GM12878 (cell line): ENCODE data around the gene NCF4. TPM values are rescaled to one million over a fixed set of nuclear protein-coding genes. Genes with fewer than 3 reads are reported as not detected.

Experiments used
- ATAC-seq: fragments of 200-7000 bp; cut with Tn5 transposase; 3 replicates; pipeline ENCODE4 v1.9.1; 2020; ENCODE audit warnings: mild to moderate bottlenecking, moderate library complexity
- BruUV-seq: library from RNA; stranded (reverse); fragments of 400-500 nt; replicated peaks from 2 replicates; lab custom pipeline; 2021; lab: Mats Ljungman, UMichigan
- CTCF ChIA-PET: fragments of 300-600 bp; sonication (Branson Sonifier 250); formaldehyde crosslinking; extraction: SDS; loops from one replicate; lab custom pipeline; 2021; ENCODE audit warnings: inconsistent platforms; lab: Yijun Ruan, JAX
- POLR2A ChIA-PET: fragments of 350-600 bp; formaldehyde crosslinking; extraction: SDS; loops from one replicate; lab custom pipeline; 2021; ENCODE audit warnings: inconsistent platforms; lab: Charles Lee
- RAD21 ChIA-PET: fragments of 300-600 bp; sonication (Branson Sonifier 250); formaldehyde crosslinking; loops from one replicate; lab custom pipeline; 2023; ENCODE audit warnings: antibody characterized with exemption; ENCODE audit not compliant: unreplicated experiment; lab: Charles Lee
- SMC1A ChIA-PET: fragments of 300-600 bp; sonication (Branson Sonifier 250); formaldehyde crosslinking; loops from one replicate; lab custom pipeline; 2023; ENCODE audit not compliant: unreplicated experiment, uncharacterized antibody; lab: Charles Lee
- DNase-seq: peaks from one replicate; pipeline ENCODE4 v3.0.0-alpha.2; 2011; ENCODE audit warnings: low read depth, low spot score
- FAIRE-seq: peaks from 3 replicates; lab custom pipeline; 2011; peaks lifted over from hg19 to GRCh38; lab: Jason Lieb, UNC
- H2AFZ ChIP-seq: 2 replicates; pipeline ENCODE4 v1.6.0; 2011; ENCODE audit warnings: low read depth, low read length, control low read depth; ENCODE audit not compliant: control insufficient read depth
- H3K27ac ChIP-seq: 2 replicates; pipeline ENCODE4 v1.5.1; 2011; ENCODE audit warnings: control low read depth; ENCODE audit not compliant: control insufficient read depth, insufficient read depth
- H3K27me3 ChIP-seq, 2 experiments: replicated peaks in 1 of 2; 2 replicates each; pipeline versions ENCODE4 v1.6.0 to v1.6.1; 2011; ENCODE audit warnings: low read length in 1 of 2; ENCODE audit not compliant: control insufficient read depth in 2 of 2, insufficient read depth in 2 of 2
- H3K36me3 ChIP-seq, 2 experiments: 2 replicates each; pipeline ENCODE4 v1.5.1; 2011; ENCODE audit warnings: low read length in 1 of 2; ENCODE audit not compliant: control insufficient read depth in 2 of 2, insufficient read depth in 2 of 2
- H3K4me1 ChIP-seq: 2 replicates; pipeline ENCODE4 v1.6.1; 2011; ENCODE audit warnings: mild to moderate bottlenecking, low read length, moderate library complexity, mixed read lengths; ENCODE audit not compliant: control insufficient read depth, insufficient read depth
- H3K4me2 ChIP-seq: 2 replicates; pipeline ENCODE4 v1.6.0; 2011; ENCODE audit warnings: control low read depth; ENCODE audit not compliant: control insufficient read depth, insufficient read depth
- H3K4me3 ChIP-seq: fragments of 200-600 bp; sonication (generic); 2 replicates; pipeline ENCODE4 v1.5.1; 2016
- H3K79me2 ChIP-seq: 2 replicates; pipeline ENCODE4 v1.6.0; 2011; ENCODE audit warnings: low read length; ENCODE audit not compliant: control insufficient read depth, insufficient read depth
- H3K9ac ChIP-seq: 2 replicates; pipeline ENCODE4 v1.8.0; 2011; ENCODE audit warnings: low read length, control low read depth, mixed read lengths; ENCODE audit not compliant: control insufficient read depth, insufficient read depth
- H3K9me3 ChIP-seq: replicated peaks from 3 replicates; pipeline ENCODE4 v1.5.1; 2011; ENCODE audit warnings: mild to moderate bottlenecking, low read length; ENCODE audit not compliant: control insufficient read depth, insufficient read depth
- H4K20me1 ChIP-seq: 2 replicates; pipeline ENCODE4 v1.6.0; 2011; ENCODE audit not compliant: control insufficient read depth, insufficient read depth
- BRCA1 ChIP-seq: IDR thresholded peaks from 2 replicates; pipeline ENCODE4 v1.6.1; 2011; ENCODE audit warnings: low read depth, low read length, improper control_type of control experiment
- CEBPB ChIP-seq, 2 experiments: fragments of 150-350 bp in 1 of 2; IDR thresholded peaks; 2 replicates each; pipeline ENCODE4 v1.6.1; 2012 to 2014; ENCODE audit warnings: low read depth in 2 of 2, low read length in 2 of 2, borderline replicate concordance in 1 of 2, inconsistent platforms in 1 of 2
- NRF1 ChIP-seq: conservative IDR thresholded peaks from 2 replicates; pipeline ENCODE4 v1.6.1; 2011; ENCODE audit warnings: mild to moderate bottlenecking, low read depth, low read length, improper control_type of control experiment
- PAX5 ChIP-seq: IDR thresholded peaks from 2 replicates; pipeline ENCODE4 v1.6.1; 2011; ENCODE audit warnings: low read depth, low read length, borderline replicate concordance
- POLR2AphosphoS5 ChIP-seq: IDR thresholded peaks from 2 replicates; pipeline ENCODE4 v1.6.1; 2011; ENCODE audit warnings: mild to moderate bottlenecking, low read length, inconsistent platforms
- POU2F2 ChIP-seq: IDR thresholded peaks from 3 replicates; pipeline ENCODE4 v1.6.1; 2011; ENCODE audit warnings: low read depth, mild to moderate bottlenecking, low read length, borderline replicate concordance
- RBBP5 ChIP-seq: fragments of 200-600 bp; sonication (generic); conservative IDR thresholded peaks from 2 replicates; pipeline ENCODE4 v1.6.1; 2016
- SMC3 ChIP-seq: IDR thresholded peaks from 2 replicates; pipeline ENCODE4 v1.6.1; 2011; ENCODE audit warnings: low read length, improper control_type of control experiment, borderline replicate concordance
- SRF ChIP-seq, 2 experiments: IDR thresholded peaks; 2 replicates each; pipeline ENCODE4 v1.6.1; 2011; ENCODE audit warnings: low read depth in 2 of 2, low read length in 2 of 2, mild to moderate bottlenecking in 1 of 2, moderate library complexity in 1 of 2
- TARDBP ChIP-seq: IDR thresholded peaks from 2 replicates; pipeline ENCODE4 v1.6.1; 2016; ENCODE audit warnings: borderline replicate concordance
- WGBS: methylation state at CpG from one replicate; pipeline ENCODE4 v1.1.6; 2016; ENCODE audit warnings: low lambda C conversion rate; ENCODE audit not compliant: insufficient replicate concordance, insufficient coverage; ENCODE audit errors: missing lambda C conversion rate; 5-methylcytosine and 5-hydroxymethylcytosine counted together
- in situ Hi-C: fragments of 300-500 bp; cut with MboI; formaldehyde crosslinking; loops from 9 replicates; pipeline ENCODE4 v1.14.3; 2018; ENCODE audit warnings: mixed read lengths
- intact Hi-C: fragments of 100-400 bp; cut with micrococcal nuclease; formaldehyde crosslinking; loops from one replicate; pipeline ENCODE4 v1.14.2; 2022; ENCODE audit not compliant: unreplicated experiment
- polyA plus RNA-seq, 11 experiments: library from polyadenylated mRNA; depleted of rRNA in 4 of 11; unstranded in 6 of 11; stranded (reverse) in 5 of 11; fragments of >200 nt; fragmentation: Nextera tagmentation in 4 of 11; fragmentation: Illumina TruSeq in 1 of 11; extraction: Ambion mirVana in 4 of 11; extraction: Trizol in 1 of 11; gene quantifications; 1 replicate in 1 of 11; 2 replicates in 10 of 11; pipeline versions ENCODE4 v1.2.1 to v1.2.3, GENCODE V29; 2011 to 2016; ENCODE audit warnings: inconsistent platforms in 2 of 11, missing spikeins in 2 of 11, low read depth in 1 of 11
- total RNA-seq, 4 experiments: library from RNA; depleted of rRNA in 3 of 4; stranded (reverse); fragments of >200 nt in 3 of 4; fragmentation: Illumina TruSeq in 1 of 4; extraction: Trizol in 1 of 4; gene quantifications; 2 replicates each; pipeline versions ENCODE4 v1.2.1 to v1.2.3, GENCODE V29; 2013 to 2021
- TF ChIP-seq, protein P1 (sequence below): IDR thresholded peaks from 2 replicates; pipeline ENCODE4 v1.6.1; 2012; ENCODE audit warnings: low read depth, low read length, improper control_type of control experiment
- TF ChIP-seq, protein P2 (sequence below): IDR thresholded peaks from 2 replicates; pipeline ENCODE4 v1.6.1; 2012; ENCODE audit warnings: mild to moderate bottlenecking, low read depth, low read length
- TF ChIP-seq, protein P3 (sequence below): fragments of 450-650 bp; IDR thresholded peaks from 2 replicates; pipeline ENCODE4 v1.6.1; 2018; ENCODE audit warnings: borderline replicate concordance, mild to moderate bottlenecking; ENCODE audit not compliant: partially characterized antibody
- TF ChIP-seq, protein P4 (sequence below): fragments of 450-650 bp; IDR thresholded peaks from 2 replicates; pipeline ENCODE4 v1.6.1; 2017; ENCODE audit warnings: mild to moderate bottlenecking

NCF4 gene
- total and polyA plus RNA-seq, 10 of the 15 experiments (the other 5 are each of a cell fraction or from before 2014, with no cell fraction given): 22.9 to 136 (median 72.5) TPM

DNA sequence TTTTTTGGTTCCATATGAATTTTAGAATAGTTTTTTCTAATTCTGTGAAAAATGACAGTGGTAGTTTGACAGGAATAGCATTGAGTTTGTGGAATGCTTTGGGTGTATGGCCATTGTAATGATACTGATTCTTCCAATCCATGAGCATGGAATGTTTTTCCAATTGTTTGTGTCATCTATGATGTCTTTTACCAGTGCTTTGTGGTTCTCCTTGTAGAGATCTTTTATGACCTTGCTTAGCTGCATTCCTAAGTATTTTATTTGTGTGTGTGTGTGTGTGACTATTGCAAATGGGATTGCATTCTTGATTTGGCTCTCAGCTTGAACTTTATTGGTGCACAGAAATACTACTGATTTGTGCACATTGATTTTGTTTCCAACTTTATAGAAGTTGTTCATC, 49.7 kb downstream of the NCF4 start (continued):
- TF ChIP-seq, protein P1, sequence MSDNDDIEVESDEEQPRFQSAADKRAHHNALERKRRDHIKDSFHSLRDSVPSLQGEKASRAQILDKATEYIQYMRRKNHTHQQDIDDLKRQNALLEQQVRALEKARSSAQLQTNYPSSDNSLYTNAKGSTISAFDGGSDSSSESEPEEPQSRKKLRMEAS: no peak
- TF ChIP-seq PAX5 (no peak), POLR2AphosphoS5 (no peak), TARDBP (no peak), CEBPB (IDR thresholded peaks at IDR 0.05; ENCODE audit: borderline replicate concordance in 1 of 2, low read depth in 2 of 2, low read length in 2 of 2) (no peak), BRCA1 (no peak)
- TF ChIP-seq, protein P2, sequence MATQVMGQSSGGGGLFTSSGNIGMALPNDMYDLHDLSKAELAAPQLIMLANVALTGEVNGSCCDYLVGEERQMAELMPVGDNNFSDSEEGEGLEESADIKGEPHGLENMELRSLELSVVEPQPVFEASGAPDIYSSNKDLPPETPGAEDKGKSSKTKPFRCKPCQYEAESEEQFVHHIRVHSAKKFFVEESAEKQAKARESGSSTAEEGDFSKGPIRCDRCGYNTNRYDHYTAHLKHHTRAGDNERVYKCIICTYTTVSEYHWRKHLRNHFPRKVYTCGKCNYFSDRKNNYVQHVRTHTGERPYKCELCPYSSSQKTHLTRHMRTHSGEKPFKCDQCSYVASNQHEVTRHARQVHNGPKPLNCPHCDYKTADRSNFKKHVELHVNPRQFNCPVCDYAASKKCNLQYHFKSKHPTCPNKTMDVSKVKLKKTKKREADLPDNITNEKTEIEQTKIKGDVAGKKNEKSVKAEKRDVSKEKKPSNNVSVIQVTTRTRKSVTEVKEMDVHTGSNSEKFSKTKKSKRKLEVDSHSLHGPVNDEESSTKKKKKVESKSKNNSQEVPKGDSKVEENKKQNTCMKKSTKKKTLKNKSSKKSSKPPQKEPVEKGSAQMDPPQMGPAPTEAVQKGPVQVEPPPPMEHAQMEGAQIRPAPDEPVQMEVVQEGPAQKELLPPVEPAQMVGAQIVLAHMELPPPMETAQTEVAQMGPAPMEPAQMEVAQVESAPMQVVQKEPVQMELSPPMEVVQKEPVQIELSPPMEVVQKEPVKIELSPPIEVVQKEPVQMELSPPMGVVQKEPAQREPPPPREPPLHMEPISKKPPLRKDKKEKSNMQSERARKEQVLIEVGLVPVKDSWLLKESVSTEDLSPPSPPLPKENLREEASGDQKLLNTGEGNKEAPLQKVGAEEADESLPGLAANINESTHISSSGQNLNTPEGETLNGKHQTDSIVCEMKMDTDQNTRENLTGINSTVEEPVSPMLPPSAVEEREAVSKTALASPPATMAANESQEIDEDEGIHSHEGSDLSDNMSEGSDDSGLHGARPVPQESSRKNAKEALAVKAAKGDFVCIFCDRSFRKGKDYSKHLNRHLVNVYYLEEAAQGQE: no peak

DNA sequence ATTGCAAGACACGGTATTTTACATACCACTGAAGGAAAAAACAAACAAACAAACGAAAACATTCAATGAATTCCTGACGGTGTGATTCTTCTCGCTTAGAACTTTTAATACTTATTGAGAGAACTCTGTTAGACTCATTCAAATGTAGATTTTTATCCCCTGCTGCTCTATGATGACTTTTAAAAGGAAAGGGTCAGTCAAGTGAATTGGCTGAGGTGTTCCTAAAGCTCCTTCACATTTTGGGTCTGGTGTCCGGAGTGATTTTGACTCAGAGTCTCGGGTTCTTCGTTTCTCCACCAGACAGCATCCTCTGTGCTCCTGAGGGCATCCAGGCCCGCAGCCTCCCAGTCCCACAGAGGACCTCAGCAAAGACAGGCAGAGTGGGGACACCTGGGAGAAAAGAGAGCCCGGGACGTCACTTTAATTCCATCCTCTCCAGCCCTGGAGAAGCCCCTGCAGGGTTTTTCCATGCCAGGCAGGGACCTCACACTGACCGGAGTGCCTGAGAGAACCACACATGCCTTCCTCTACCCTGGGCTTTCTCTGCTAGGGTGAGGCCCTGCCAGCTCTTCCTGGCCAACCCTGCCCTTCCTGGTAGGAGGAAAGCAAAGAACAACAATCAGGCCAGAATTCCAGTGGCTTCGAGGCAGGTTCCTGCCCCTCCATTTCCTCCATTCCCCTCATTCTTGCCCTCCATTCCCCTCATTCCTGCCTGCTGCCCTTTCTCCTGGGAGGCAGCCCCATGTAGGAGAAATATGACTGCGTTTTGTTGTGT, 51.3 kb downstream of the NCF4 start:
- ChIA-PET SMC1A (interaction anchor here (0.8 to 3.5 kb wide), 5 partner anchors 10 to 47 kb away, joined by 3 to 11 read pairs (median 4); no protein-coding TSS in a partner anchor), POLR2A (interaction anchor here (0.6 to 2.6 kb wide), 3 partner anchors 10 to 58 kb away, joined by 4 to 13 read pairs (median 6); no protein-coding TSS in a partner anchor), RAD21 (no interaction called here), CTCF (interaction anchor here (0.6 to 4.0 kb wide), 4 partner anchors 12 to 381 kb away, joined by 3 to 21 read pairs (median 5); no protein-coding TSS in a partner anchor)
- ATAC-seq (no peak), DNase-seq (no peak), FAIRE-seq (no peak)
- no peak overlapping the region for H3K4me3 ChIP-seq
- no peaks in the 10 kb centered on the region for H3K36me3 ChIP-seq
- in situ Hi-C loops (no loop called here), intact Hi-C loops (no loop called here)
- H2AFZ ChIP-seq: no peak overlapping the region
- BruUV-seq: no TSS peak
- WGBS: 81% methylated on average over 13 of the region's 13 CpGs
- no peak overlapping the region for H3K27ac ChIP-seq
- no peak overlapping the region for H3K9ac ChIP-seq
- H3K4me1 ChIP-seq: peaks cover 23% of the 10 kb centered on the region; the same call in 1 of the 2 replicates
- no peaks in the 10 kb centered on the region for H3K27me3 ChIP-seq
- H3K79me2 ChIP-seq: peaks cover 25% of the 10 kb centered on the region
- no peak overlapping the region for H3K4me2 ChIP-seq
- no peaks in the 10 kb centered on the region for H4K20me1 ChIP-seq
- H3K9me3 ChIP-seq: no peaks in the 10 kb centered on the region
- TF ChIP-seq SMC3 (no peak), RBBP5 (no peak), POU2F2 (no peak), SRF (IDR thresholded peaks at IDR 0.05; ENCODE audit: low read depth in 2 of 2, low read length in 2 of 2) (no peak), NRF1 (no peak)
- TF ChIP-seq, protein P3, sequence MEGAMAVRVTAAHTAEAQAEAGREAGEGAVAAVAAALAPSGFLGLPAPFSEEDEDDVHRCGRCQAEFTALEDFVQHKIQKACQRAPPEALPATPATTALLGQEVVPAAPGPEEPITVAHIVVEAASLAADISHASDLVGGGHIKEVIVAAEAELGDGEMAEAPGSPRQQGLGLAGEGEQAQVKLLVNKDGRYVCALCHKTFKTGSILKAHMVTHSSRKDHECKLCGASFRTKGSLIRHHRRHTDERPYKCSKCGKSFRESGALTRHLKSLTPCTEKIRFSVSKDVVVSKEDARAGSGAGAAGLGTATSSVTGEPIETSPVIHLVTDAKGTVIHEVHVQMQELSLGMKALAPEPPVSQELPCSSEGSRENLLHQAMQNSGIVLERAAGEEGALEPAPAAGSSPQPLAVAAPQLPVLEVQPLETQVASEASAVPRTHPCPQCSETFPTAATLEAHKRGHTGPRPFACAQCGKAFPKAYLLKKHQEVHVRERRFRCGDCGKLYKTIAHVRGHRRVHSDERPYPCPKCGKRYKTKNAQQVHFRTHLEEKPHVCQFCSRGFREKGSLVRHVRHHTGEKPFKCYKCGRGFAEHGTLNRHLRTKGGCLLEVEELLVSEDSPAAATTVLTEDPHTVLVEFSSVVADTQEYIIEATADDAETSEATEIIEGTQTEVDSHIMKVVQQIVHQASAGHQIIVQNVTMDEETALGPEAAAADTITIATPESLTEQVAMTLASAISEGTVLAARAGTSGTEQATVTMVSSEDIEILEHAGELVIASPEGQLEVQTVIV: no peak
- TF ChIP-seq, protein P4, sequence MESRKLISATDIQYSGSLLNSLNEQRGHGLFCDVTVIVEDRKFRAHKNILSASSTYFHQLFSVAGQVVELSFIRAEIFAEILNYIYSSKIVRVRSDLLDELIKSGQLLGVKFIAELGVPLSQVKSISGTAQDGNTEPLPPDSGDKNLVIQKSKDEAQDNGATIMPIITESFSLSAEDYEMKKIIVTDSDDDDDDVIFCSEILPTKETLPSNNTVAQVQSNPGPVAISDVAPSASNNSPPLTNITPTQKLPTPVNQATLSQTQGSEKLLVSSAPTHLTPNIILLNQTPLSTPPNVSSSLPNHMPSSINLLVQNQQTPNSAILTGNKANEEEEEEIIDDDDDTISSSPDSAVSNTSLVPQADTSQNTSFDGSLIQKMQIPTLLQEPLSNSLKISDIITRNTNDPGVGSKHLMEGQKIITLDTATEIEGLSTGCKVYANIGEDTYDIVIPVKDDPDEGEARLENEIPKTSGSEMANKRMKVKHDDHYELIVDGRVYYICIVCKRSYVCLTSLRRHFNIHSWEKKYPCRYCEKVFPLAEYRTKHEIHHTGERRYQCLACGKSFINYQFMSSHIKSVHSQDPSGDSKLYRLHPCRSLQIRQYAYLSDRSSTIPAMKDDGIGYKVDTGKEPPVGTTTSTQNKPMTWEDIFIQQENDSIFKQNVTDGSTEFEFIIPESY: no peak
